SK-N-SH treated with all-trans-retinoic acid at 6 μM for 48 hours (cell line): ENCODE measurements around the gene ST6GALNAC3.

Source experiments
- CSRNP3 ChIP-seq: fragments of 250-450 bp; sonication (Bioruptor Pico); IDR thresholded peaks from 2 replicates; pipeline ENCODE4 v1.5.1; 2021; ENCODE audit warnings: mild to moderate bottlenecking, moderate library complexity
- ESRRG ChIP-seq: fragments of 250-450 bp; sonication (Bioruptor Pico); IDR thresholded peaks from 2 replicates; pipeline ENCODE4 v1.6.1; 2021; ENCODE audit warnings: mild to moderate bottlenecking
- ISL1 ChIP-seq: fragments of 250-450 bp; sonication (Bioruptor Pico); IDR thresholded peaks from 2 replicates; pipeline ENCODE4 v2.1.2; 2022; ENCODE audit warnings: mild to moderate bottlenecking, moderate library complexity
- POU6F1 ChIP-seq: fragments of 250-450 bp; sonication (Bioruptor Pico); IDR thresholded peaks from 2 replicates; pipeline ENCODE4 v1.8.0; 2021; ENCODE audit warnings: low read depth, mild to moderate bottlenecking, moderate library complexity, borderline replicate concordance
- PPARA ChIP-seq: fragments of 250-450 bp; sonication (Bioruptor Pico); IDR thresholded peaks from 2 replicates; pipeline ENCODE4 v1.5.0; 2020; ENCODE audit warnings: mild to moderate bottlenecking, borderline replicate concordance
- RARB ChIP-seq: fragments of 250-450 bp; sonication (Bioruptor Pico); IDR thresholded peaks from 2 replicates; pipeline ENCODE4 v1.8.0; 2021; ENCODE audit warnings: mild to moderate bottlenecking, moderate library complexity
- TCF4 ChIP-seq: fragments of 250-450 bp; sonication (Bioruptor Pico); IDR thresholded peaks from 2 replicates; pipeline ENCODE4 v1.8.0; 2021; ENCODE audit warnings: mild to moderate bottlenecking, moderate library complexity, borderline replicate concordance
- TOX ChIP-seq: fragments of 250-450 bp; sonication (Bioruptor Pico); IDR thresholded peaks from 2 replicates; pipeline ENCODE4 v1.8.0; 2021; ENCODE audit warnings: mild to moderate bottlenecking, moderate library complexity, borderline replicate concordance
- ZC3H10 ChIP-seq: fragments of 250-450 bp; sonication (Bioruptor Pico); IDR thresholded peaks from 2 replicates; pipeline ENCODE4 v1.5.1; 2021; ENCODE audit warnings: mild to moderate bottlenecking, moderate library complexity
- ZFP3 ChIP-seq: fragments of 250-450 bp; sonication (Bioruptor Pico); IDR thresholded peaks from 2 replicates; pipeline ENCODE4 v1.5.0; 2020; ENCODE audit warnings: mild to moderate bottlenecking, moderate library complexity
- ZFP30 ChIP-seq: fragments of 450-650 bp; formaldehyde crosslinking; IDR thresholded peaks from 2 replicates; pipeline ENCODE4 v1.5.0; 2022; ENCODE audit warnings: mild to moderate bottlenecking, moderate library complexity
- ZNF70 ChIP-seq: fragments of 450-650 bp; formaldehyde crosslinking; IDR thresholded peaks from 2 replicates; pipeline ENCODE4 v1.5.0; 2020; ENCODE audit warnings: mild to moderate bottlenecking, moderate library complexity
- TF ChIP-seq, protein P1 (sequence below): fragments of 250-450 bp; sonication (Bioruptor Pico); IDR thresholded peaks from 2 replicates; pipeline ENCODE4 v1.5.1; 2020; ENCODE audit warnings: low read depth, mild to moderate bottlenecking, moderate library complexity
- TF ChIP-seq, protein P2 (sequence below): fragments of 250-450 bp; sonication (Bioruptor Pico); IDR thresholded peaks from 2 replicates; pipeline ENCODE4 v1.8.0; 2020; ENCODE audit warnings: mild to moderate bottlenecking, moderate library complexity, borderline replicate concordance

- no peak for TF ChIP-seq PPARA (CRISPR knock-in tag)
- TF ChIP-seq, protein P1, sequence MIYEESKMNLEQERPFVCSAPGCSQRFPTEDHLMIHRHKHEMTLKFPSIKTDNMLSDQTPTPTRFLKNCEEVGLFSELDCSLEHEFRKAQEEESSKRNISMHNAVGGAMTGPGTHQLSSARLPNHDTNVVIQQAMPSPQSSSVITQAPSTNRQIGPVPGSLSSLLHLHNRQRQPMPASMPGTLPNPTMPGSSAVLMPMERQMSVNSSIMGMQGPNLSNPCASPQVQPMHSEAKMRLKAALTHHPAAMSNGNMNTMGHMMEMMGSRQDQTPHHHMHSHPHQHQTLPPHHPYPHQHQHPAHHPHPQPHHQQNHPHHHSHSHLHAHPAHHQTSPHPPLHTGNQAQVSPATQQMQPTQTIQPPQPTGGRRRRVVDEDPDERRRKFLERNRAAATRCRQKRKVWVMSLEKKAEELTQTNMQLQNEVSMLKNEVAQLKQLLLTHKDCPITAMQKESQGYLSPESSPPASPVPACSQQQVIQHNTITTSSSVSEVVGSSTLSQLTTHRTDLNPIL (CRISPR knock-in tag) = no peak
- no peak for TF ChIP-seq TOX
- TF ChIP-seq ESRRG (CRISPR knock-in tag) = no peak
- TF ChIP-seq ZNF70 = no peak
- TF ChIP-seq, protein P2, sequence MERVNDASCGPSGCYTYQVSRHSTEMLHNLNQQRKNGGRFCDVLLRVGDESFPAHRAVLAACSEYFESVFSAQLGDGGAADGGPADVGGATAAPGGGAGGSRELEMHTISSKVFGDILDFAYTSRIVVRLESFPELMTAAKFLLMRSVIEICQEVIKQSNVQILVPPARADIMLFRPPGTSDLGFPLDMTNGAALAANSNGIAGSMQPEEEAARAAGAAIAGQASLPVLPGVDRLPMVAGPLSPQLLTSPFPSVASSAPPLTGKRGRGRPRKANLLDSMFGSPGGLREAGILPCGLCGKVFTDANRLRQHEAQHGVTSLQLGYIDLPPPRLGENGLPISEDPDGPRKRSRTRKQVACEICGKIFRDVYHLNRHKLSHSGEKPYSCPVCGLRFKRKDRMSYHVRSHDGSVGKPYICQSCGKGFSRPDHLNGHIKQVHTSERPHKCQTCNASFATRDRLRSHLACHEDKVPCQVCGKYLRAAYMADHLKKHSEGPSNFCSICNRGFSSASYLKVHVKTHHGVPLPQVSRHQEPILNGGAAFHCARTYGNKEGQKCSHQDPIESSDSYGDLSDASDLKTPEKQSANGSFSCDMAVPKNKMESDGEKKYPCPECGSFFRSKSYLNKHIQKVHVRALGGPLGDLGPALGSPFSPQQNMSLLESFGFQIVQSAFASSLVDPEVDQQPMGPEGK (CRISPR knock-in tag) = no peak
- TF ChIP-seq CSRNP3 = no peak
- no peak for TF ChIP-seq ISL1
- TF ChIP-seq RARB (CRISPR knock-in tag) = no peak
- TF ChIP-seq ZFP30 (CRISPR knock-in tag) = no peak
- no peak for TF ChIP-seq ZFP3 (CRISPR knock-in tag)
- no peak for TF ChIP-seq POU6F1 (CRISPR knock-in tag)
- TF ChIP-seq TCF4 (CRISPR knock-in tag) = no peak
- TF ChIP-seq ZC3H10 (CRISPR knock-in tag) = no peak
Observed at GRCh38 chr1:76153841-76154205, 79.3 kb downstream of the ST6GALNAC3 start.
